Duodenal mucosa (tissue), 2 donors: ENCODE results near the gene NBL1.

ENCODE experiments used
- H3K27ac ChIP-seq: one replicate; pipeline ENCODE4 v1.7.0; 2013; ENCODE audit warnings: low read depth, low read length
- H3K27me3 ChIP-seq, 2 donors: one replicate each; pipeline ENCODE4 v1.7.0; 2013; ENCODE audit warnings: low read length in 2 of 2, control low read depth in 1 of 2; ENCODE audit not compliant: insufficient read depth in 2 of 2, control insufficient read depth in 1 of 2
- H3K36me3 ChIP-seq, 2 donors: one replicate each; pipeline ENCODE4 v1.7.0; 2013; ENCODE audit warnings: low read length in 2 of 2, control low read depth in 1 of 2; ENCODE audit not compliant: insufficient read depth in 2 of 2, control insufficient read depth in 1 of 2
- H3K4me1 ChIP-seq, 2 donors: one replicate each; pipeline ENCODE4 v1.7.0; 2013; ENCODE audit warnings: low read length in 2 of 2, control low read depth in 1 of 2; ENCODE audit not compliant: insufficient read depth in 2 of 2, control insufficient read depth in 1 of 2
- H3K4me3 ChIP-seq, 2 donors: one replicate each; pipeline ENCODE4 v1.7.0; 2013; ENCODE audit warnings: low read length in 2 of 2, low read depth in 1 of 2
- H3K9ac ChIP-seq, 2 donors: one replicate each; pipeline ENCODE4 v1.7.0; 2013; ENCODE audit warnings: low read length in 2 of 2, low read depth in 1 of 2
- H3K9me3 ChIP-seq, 2 donors: one replicate each; pipeline ENCODE4 v1.7.0; 2013; ENCODE audit warnings: low read length in 2 of 2, control low read depth in 1 of 2; ENCODE audit not compliant: control insufficient read depth in 1 of 2

NBL1 gene

GRCh38 chr1:19694298-19694697 lies 50.2 kb downstream of the NBL1 start:
- Histone ChIP-seq H3K9me3 (peaks cover 0 to 4% of the 10 kb centered on the region in 2 donors), H3K4me1 (no peaks in the 10 kb centered on the region), H3K9ac (no peak overlapping the region), H3K4me3 (no peak overlapping the region), H3K27ac (no peak overlapping the region), H3K36me3 (peaks cover 16 to 79% of the 10 kb centered on the region in 2 donors), H3K27me3 (no peaks in the 10 kb centered on the region)

GRCh38 chr1:19695772-19696171 lies 51.7 kb downstream of the NBL1 start:
- Histone ChIP-seq H3K4me3 (no peak overlapping the region), H3K36me3 (peaks cover 22 to 78% of the 10 kb centered on the region in 2 donors), H3K4me1 (no peaks in the 10 kb centered on the region), H3K27me3 (no peaks in the 10 kb centered on the region), H3K9ac (no peak overlapping the region), H3K9me3 (no peaks in the 10 kb centered on the region), H3K27ac (no peak overlapping the region)

GRCh38 chr1:19696820-19697219 lies 52.7 kb downstream of the NBL1 start:
- Histone ChIP-seq H3K27me3 (no peaks in the 10 kb centered on the region), H3K4me1 (no peaks in the 10 kb centered on the region), H3K4me3 (no peak overlapping the region), H3K9me3 (no peaks in the 10 kb centered on the region), H3K36me3 (peaks cover 18 to 72% of the 10 kb centered on the region in 2 donors), H3K9ac (no peak overlapping the region), H3K27ac (no peak overlapping the region)

- Histone ChIP-seq H3K36me3 (peaks cover 18 to 62% of the 10 kb centered on the region in 2 donors), H3K4me1 (no peaks in the 10 kb centered on the region), H3K27me3 (no peaks in the 10 kb centered on the region), H3K9me3 (no peaks in the 10 kb centered on the region), H3K9ac (no peak overlapping the region), H3K27ac (no peak overlapping the region), H3K4me3 (no peak overlapping the region)
Measured at GRCh38 chr1:19698181-19698580, 54.1 kb downstream of the NBL1 start.

- Histone ChIP-seq H3K27me3 (no peaks in the 10 kb centered on the region), H3K36me3 (peaks cover 18 to 46% of the 10 kb centered on the region in 2 donors), H3K27ac (no peak overlapping the region), H3K9me3 (no peaks in the 10 kb centered on the region), H3K4me1 (peaks cover 0 to 3% of the 10 kb centered on the region in 2 donors), H3K4me3 (no peak overlapping the region), H3K9ac (no peak overlapping the region)
Measured at GRCh38 chr1:19700079-19700777, 56.1 kb downstream of the NBL1 start.

GRCh38 chr1:19703280-19703679 lies 59.2 kb downstream of the NBL1 start:
- Histone ChIP-seq H3K36me3 (peaks cover 17 to 30% of the 10 kb centered on the region in 2 donors), H3K4me1 (peaks cover 0 to 3% of the 10 kb centered on the region in 2 donors), H3K9ac (no peak overlapping the region), H3K27me3 (no peaks in the 10 kb centered on the region), H3K9me3 (no peaks in the 10 kb centered on the region), H3K27ac (no peak overlapping the region), H3K4me3 (no peak overlapping the region)

GRCh38 chr1:19704247-19705113 lies 60.4 kb downstream of the NBL1 start:
- no peak overlapping the region for H3K27ac ChIP-seq
- no peaks in the 10 kb centered on the region for H3K9me3 ChIP-seq
- H3K4me3 ChIP-seq, result no peak overlapping the region
- peaks cover 13 to 31% of the 10 kb centered on the region in 2 donors for H3K36me3 ChIP-seq
- no peak overlapping the region for H3K9ac ChIP-seq
- peaks cover 0 to 3% of the 10 kb centered on the region in 2 donors for H3K4me1 ChIP-seq
- no peaks in the 10 kb centered on the region for H3K27me3 ChIP-seq

GRCh38 chr1:19705464-19705863 lies 61.4 kb downstream of the NBL1 start:
- peaks cover 0 to 3% of the 10 kb centered on the region in 2 donors for H3K4me1 ChIP-seq
- H3K9me3 ChIP-seq, result no peaks in the 10 kb centered on the region
- H3K27ac ChIP-seq, result no peak overlapping the region
- no peak overlapping the region for H3K4me3 ChIP-seq
- H3K9ac ChIP-seq, result no peak overlapping the region
- H3K36me3 ChIP-seq, result peaks cover 7 to 28% of the 10 kb centered on the region in 2 donors
- H3K27me3 ChIP-seq, result no peaks in the 10 kb centered on the region

GRCh38 chr1:19706136-19706535 lies 62.0 kb downstream of the NBL1 start:
- Histone ChIP-seq H3K27me3 (no peaks in the 10 kb centered on the region), H3K4me3 (no peak overlapping the region), H3K27ac (no peak overlapping the region)

More at GRCh38 chr1:19706136-19706535, 62.0 kb downstream of the NBL1 start:
- no peak overlapping the region for H3K9ac ChIP-seq
- H3K36me3 ChIP-seq, result peaks cover 3 to 29% of the 10 kb centered on the region in 2 donors
- H3K9me3 ChIP-seq, result no peaks in the 10 kb centered on the region
- peaks cover 0 to 3% of the 10 kb centered on the region in 2 donors for H3K4me1 ChIP-seq
